Measurements from ENCODE around the gene MIB1. TPM values are rescaled to one million over a fixed set of nuclear protein-coding genes. Genes with fewer than 3 reads are reported as not detected.

The MIB1 gene
- total and polyA plus RNA-seq, 10 of the 15 experiments (the other 5 are each of a cell fraction or from before 2014, with no cell fraction given): 2.3 to 27.5 (median 10.4) TPM

- in situ Hi-C loops (cut with MboI): no loop called here
- TF ChIP-seq YY1 (IDR thresholded peaks at IDR 0.05; ENCODE audit: low read depth, low read length) (no peak), ZNF24 (IDR thresholded peaks at IDR 0.05) (no peak), JUNB (IDR thresholded peaks at IDR 0.05) (peak; percentile 9; the same call in 1 of the 2 replicates), KDM1A (IDR thresholded peaks at IDR 0.05; ENCODE audit: borderline replicate concordance) (no peak), ATF7 (IDR thresholded peaks at IDR 0.05; ENCODE audit: low read depth) (no peak), FOS (IDR thresholded peaks at IDR 0.05; ENCODE audit: borderline replicate concordance, extremely low read depth, insufficient read length) (no peak), CEBPB (IDR thresholded peaks at IDR 0.05; ENCODE audit: borderline replicate concordance in 1 of 2, low read depth in 2 of 2, low read length in 2 of 2) (no peak), BMI1 (IDR thresholded peaks at IDR 0.05; ENCODE audit: borderline replicate concordance) (no peak), SREBF1 (IDR thresholded peaks at IDR 0.05; ENCODE audit: low read length) (no peak), NFXL1 (IDR thresholded peaks at IDR 0.05; ENCODE audit: borderline replicate concordance) (no peak), BACH1 (IDR thresholded peaks at IDR 0.05; ENCODE audit: borderline replicate concordance) (no peak), ETV6 (conservative IDR thresholded peaks at IDR 0.05 in 1 of 2, IDR thresholded peaks at IDR 0.05 in 1 of 2; ENCODE audit: borderline replicate concordance in 1 of 2, low read depth in 1 of 2) (peak in 1 of 2 experiments; percentile 60; a peak in 1 of 4 replicates), NR2F1 (conservative IDR thresholded peaks at IDR 0.05) (no peak), SIX5 (IDR thresholded peaks at IDR 0.05; ENCODE audit: low read depth, low read length, severe bottlenecking) (no peak), ASH2L (IDR thresholded peaks at IDR 0.05; ENCODE audit: borderline replicate concordance, low read depth) (no peak), MEF2A (IDR thresholded peaks at IDR 0.05; ENCODE audit: insufficient read depth, low read depth, low read length) (peak; percentile 77), BCL3 (IDR thresholded peaks at IDR 0.05; ENCODE audit: borderline replicate concordance, insufficient read depth, low read depth, low read length, poor library complexity, severe bottlenecking) (no peak), ZNF274 (IDR thresholded peaks at IDR 0.05; ENCODE audit: insufficient read depth, insufficient read length) (no peak), ZBTB4 (CRISPR knock-in tag; IDR thresholded peaks at IDR 0.05) (no peak), CREB1 (IDR thresholded peaks at IDR 0.05; ENCODE audit: low read depth) (peak; percentile 56; the same call in 1 of the 2 replicates)
Observed at GRCh38 chr18:21703241-21703820, 37.3 kb upstream of the MIB1 start.

More at GRCh38 chr18:21703241-21703820, 37.3 kb upstream of the MIB1 start:
- H3K4me1 ChIP-seq (ENCODE audit: control insufficient read depth, insufficient read depth, low read length): no peaks in the 10 kb centered on the region
- H3K4me3 ChIP-seq: peak overlapping the region; percentile 76
- peaks cover 14% of the 10 kb centered on the region for H3K79me2 ChIP-seq (ENCODE audit: control insufficient read depth, insufficient read depth, low read length)
- peak overlapping the region; percentile 83 for H3K27ac ChIP-seq (ENCODE audit: control insufficient read depth, insufficient read depth)
- TSS peak; percentile 63 for BruUV-seq (replicated peaks)
- FAIRE-seq (no peak), ATAC-seq (peak; percentile 10), DNase-seq (ENCODE audit: low read depth, low spot score) (peak; percentile 17)
- ChIA-PET RAD21 (ENCODE audit: unreplicated experiment) (interaction anchor here (1.0 to 2.9 kb wide), 5 partner anchors 17 to 965 kb away, joined by 3 to 12 read pairs (median 8); partner anchors contain the start of gene MIB1), CTCF (interaction anchor here (1.0 to 2.6 kb wide), 5 partner anchors 10 to 103 kb away, joined by 3 to 9 read pairs (median 5); partner anchors contain the start of genes ESCO1 and SNRPD1), SMC1A (ENCODE audit: uncharacterized antibody, unreplicated experiment) (interaction anchor here (1.3 to 1.6 kb wide), 3 partner anchors 18 to 39 kb away, joined by 4 to 5 read pairs (median 5); partner anchors contain the start of gene MIB1), POLR2A (interaction anchor here (1.5 to 1.9 kb wide), 2 partner anchors 21 to 37 kb away, joined by 4 to 7 read pairs; partner anchors contain the start of gene MIB1)
- peak overlapping the region; percentile 93 for H2AFZ ChIP-seq (ENCODE audit: control insufficient read depth, low read depth, low read length)
- intact Hi-C loops (cut with micrococcal nuclease; ENCODE audit: unreplicated experiment): no loop called here
- H3K4me2 ChIP-seq (ENCODE audit: control insufficient read depth, insufficient read depth): peak overlapping the region; percentile 91
- WGBS (ENCODE audit: insufficient coverage, insufficient replicate concordance, low lambda C conversion rate, missing lambda C conversion rate): under 1% methylated on average over 17 of the region's 17 CpGs
- no peaks in the 10 kb centered on the region; the same call in 2 of the 3 replicates for H3K9me3 ChIP-seq (replicated peaks; ENCODE audit: control insufficient read depth, insufficient read depth, low read length)
- H4K20me1 ChIP-seq (ENCODE audit: control insufficient read depth, insufficient read depth): no peaks in the 10 kb centered on the region
- peak overlapping the region; percentile 87 for H3K9ac ChIP-seq (ENCODE audit: control insufficient read depth, insufficient read depth, low read length)
- H3K27me3 ChIP-seq (replicated peaks in 1 of 2; ENCODE audit: control insufficient read depth in 2 of 2, insufficient read depth in 2 of 2, low read length in 1 of 2): no peaks in the 10 kb centered on the region
- H3K36me3 ChIP-seq (ENCODE audit: control insufficient read depth in 2 of 2, insufficient read depth in 2 of 2, low read length in 1 of 2): 0 out of 4 replicates have a peak, but pooled peaks cover 0 to 3% of the 10 kb centered on the region in 2 experiments
